ENCODE results near the gene APP.

DNA sequence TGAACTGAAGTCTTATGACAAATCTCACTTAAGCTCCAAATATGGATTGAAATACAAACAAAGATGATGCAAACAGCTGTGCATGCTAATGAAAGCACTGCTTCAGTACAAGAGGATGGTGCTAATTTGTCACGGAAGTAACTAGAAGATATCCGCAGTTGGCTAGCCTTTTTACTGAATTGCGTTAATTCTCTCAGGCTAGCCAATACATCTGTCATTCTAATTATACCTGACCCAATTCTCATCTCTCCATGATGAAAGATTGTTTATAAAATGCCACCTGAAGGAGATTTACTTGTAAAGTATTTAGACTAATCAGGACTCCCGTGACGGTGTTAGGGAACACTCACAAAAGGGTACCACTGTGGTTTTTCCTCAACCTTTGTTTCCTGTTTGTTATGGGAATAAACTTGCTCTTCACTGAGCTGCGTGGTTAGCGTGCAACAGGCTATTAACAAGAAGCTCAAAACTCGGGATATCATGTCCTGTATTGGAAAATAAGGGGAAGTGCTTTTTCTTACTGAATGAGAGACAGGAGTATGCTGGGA, 162.5 kb downstream of the APP start:
- TF ChIP-seq, protein P1, sequence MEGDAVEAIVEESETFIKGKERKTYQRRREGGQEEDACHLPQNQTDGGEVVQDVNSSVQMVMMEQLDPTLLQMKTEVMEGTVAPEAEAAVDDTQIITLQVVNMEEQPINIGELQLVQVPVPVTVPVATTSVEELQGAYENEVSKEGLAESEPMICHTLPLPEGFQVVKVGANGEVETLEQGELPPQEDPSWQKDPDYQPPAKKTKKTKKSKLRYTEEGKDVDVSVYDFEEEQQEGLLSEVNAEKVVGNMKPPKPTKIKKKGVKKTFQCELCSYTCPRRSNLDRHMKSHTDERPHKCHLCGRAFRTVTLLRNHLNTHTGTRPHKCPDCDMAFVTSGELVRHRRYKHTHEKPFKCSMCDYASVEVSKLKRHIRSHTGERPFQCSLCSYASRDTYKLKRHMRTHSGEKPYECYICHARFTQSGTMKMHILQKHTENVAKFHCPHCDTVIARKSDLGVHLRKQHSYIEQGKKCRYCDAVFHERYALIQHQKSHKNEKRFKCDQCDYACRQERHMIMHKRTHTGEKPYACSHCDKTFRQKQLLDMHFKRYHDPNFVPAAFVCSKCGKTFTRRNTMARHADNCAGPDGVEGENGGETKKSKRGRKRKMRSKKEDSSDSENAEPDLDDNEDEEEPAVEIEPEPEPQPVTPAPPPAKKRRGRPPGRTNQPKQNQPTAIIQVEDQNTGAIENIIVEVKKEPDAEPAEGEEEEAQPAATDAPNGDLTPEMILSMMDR (IDR thresholded peaks at IDR 0.05; ENCODE audit: insufficient read depth, low read length, poor library complexity, severe bottlenecking), result no peak
- TF ChIP-seq EZH2phosphoT487 (conservative IDR thresholded peaks at IDR 0.05; ENCODE audit: low read length), result no peak
